ENCODE measurements around the gene NT5C.
"Not testable (repeated sequence)": the region's sequence is repeated elsewhere in the genome, so short reads cannot be mapped to it uniquely, and the experiment has no call there.

NT5C gene

DNA sequence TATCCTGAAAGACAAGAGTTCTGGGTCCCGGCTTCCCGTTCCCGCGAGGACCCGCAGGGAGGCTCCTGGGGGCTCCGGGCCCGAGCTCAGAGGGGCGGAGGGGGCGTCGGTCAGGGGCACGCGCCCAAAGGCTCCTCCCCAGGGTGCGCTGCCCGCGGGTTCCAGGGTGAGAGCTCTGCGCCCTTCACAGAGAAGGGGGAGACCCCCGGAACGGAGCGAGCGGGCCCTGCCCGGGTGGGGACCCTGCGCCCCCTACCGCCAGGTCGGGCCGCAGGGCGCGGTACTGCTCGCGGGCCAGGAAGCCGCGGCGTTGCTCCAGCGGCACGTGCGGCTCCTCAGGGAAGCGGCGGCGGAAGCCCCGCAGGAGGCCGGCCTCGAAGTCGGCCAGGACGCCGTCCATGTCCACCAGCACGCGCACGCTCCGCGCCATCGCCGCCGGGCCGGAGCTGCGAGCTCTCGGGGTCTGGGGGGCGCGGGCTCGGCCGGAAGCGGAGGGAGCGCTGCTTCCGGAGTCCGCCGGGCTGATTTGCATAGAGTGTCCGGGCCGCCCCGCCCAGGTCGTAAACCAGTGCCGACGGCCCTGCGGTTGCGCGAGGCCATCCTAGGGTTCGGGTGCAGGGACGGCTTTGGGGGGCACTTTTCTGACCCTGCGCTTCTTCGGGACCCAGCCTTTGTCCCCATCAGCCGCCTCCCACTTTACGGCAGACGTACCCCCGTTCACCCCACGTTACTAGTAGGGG lies at the start of gene NT5C:
NT5C (minus strand) TSS at position 465 of the 740 bp plus-strand sequence; CDS start at position 430, 35 bp downstream.
- peak; percentile 55 to 62 for DNase-seq

DNA sequence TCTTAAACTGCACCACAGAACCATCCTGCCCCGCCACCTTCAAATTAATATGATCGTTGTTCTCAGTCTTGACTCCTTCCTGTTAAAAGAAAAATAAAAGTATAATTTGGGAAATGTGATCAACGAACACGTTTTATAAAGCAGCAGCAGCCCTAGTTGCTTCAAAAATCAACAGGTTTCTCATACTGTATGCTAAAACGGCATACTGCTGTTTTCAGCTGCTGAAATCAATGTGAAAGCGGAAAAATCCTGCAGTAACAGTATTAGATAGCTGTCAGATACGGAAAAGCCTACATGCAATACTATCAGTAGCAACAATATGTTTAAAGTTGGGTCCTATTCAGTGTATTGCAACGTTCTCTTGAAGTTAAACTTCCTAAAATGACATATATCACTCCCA lies 49.6 kb upstream of the NT5C start:
- DNase-seq = no peak

DNA sequence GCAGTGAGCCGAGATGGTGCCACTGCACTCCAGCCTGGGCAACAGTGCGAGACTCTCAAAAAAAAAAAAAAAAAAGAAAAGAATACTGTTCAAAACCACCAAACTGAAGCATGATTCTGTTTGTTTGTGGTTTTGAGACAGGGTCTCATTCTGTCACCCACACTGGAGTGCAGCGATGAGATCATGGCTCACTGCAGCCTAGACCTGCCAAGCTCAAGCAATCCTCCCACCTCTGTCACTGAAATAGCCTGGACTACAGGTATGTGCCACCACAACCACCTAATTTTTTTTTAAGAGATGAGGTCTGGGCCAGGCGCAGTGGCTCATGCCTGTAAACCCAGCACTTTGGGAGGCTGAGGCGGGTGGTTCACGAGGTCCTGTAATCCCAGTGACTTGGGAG lies 46.9 kb upstream of the NT5C start:
- DNase-seq = no peak

DNA sequence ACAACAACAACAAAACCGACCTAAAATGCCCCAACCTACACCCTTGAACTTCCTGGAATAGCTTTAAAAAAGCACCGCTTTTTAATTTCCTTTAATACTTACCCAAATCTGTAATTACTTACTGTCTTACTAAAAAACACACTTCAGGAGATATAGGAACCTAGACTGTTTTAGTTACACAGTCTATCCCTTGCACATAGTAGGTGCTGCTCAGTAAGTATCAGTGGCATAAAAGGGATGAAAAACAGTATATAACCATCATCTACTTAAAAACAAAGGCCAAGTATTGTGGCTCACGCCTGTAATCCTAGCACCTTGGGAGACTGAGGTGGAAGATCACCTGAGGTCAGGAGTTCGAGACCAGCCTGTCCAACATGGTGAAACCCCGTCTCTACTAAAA lies 45.1 kb upstream of the NT5C start:
- no peak for DNase-seq

DNA sequence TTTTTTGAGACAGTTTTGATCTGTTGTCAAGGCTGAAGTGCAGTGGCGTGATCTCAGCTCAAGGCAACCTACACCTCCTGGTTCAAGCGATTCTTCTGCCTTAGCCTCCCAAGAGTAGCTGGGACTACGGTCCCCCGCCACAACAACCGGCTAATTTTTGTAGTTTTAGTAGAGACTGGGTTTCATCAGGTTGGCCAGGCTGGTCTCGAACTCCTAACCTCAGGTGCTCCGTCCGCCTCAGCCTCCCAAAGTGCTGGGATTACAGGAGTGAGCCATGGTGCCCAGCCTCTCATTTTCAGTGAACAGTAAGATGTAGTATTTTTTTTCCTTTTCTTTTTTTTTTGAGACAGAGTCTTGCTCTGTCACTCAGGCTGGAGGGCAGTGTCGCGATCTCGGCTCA lies 43.5 kb upstream of the NT5C start:
- DNase-seq = no peak

DNA sequence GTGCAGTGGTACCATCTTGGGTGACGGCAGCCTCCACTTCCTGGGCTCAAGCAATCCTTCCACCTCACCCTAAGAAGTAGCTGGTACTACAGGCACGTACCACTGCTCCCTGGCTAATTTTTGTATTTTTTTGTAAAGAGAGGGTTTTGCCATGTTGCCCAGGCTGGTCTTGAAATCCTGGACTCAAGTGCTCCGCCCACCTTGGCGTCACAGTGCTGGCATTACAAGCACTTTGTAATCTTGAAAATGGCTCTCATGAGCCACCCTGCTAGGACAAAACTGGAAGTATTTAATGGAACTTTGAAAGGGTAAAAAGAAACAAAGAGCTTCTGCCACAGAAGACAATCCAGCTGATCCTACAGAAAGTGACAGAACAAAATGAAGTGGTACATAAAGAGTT lies 42.0 kb upstream of the NT5C start:
- DNase-seq = no peak

DNA sequence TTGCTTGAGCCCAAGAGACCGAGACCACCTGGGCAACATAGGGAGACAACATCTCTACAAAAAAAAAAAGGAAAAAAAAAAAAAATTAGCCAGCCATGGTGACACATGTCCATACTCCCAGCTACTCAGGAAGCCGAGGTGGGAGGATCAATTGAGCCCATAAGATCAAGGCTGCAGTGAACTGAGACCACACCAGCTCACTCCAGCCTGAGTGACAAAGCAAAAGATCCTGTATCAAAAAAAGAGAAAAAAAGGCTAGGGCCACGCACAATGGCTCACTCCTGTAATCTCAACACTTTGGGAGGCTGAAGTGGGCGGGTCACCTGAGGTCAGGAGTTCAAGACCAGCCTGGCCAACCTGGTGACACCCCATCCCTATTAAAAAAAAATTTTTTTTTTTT lies 37.5 kb upstream of the NT5C start:
- DNase-seq = no peak

DNA sequence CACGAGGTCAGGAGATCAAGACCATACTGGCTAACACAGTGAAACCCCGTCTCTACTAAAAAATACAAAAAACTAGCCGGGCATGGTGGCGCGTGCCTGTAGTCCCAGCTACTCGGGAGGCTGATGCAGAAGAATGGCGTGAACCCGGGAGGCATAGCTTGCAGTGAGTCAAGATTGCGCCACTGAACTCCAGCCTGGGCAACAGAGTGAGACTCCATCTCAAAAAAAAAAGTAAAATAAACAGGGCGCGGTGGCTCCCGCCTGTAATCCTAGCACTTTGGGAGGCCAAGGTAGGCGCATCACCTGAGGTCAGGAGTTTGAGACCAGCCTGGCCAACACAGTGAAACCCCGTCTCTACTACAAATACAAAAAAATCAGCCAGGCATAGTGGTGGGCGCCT lies 33.1 kb upstream of the NT5C start:
- not testable (repeated sequence) for DNase-seq

DNA sequence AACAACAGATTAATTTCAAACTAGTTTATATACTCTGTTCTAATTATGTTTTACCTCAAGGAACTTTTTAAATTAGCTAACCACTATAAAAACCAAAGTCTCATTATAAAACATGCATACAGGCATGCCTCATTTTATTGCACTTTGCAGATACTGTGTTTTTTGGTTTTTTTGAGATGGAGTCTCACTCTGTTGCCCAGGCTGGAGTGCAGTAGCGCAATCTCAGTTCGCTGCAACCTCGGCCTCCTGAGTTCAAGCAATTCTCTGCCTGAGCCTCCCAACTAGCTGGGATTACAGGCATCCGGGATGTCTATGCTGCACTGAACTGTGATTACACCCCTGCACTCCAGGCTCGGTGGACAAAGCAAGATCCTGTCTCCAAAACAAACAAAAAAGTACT lies 31.5 kb upstream of the NT5C start:
- DNase-seq = no peak

DNA sequence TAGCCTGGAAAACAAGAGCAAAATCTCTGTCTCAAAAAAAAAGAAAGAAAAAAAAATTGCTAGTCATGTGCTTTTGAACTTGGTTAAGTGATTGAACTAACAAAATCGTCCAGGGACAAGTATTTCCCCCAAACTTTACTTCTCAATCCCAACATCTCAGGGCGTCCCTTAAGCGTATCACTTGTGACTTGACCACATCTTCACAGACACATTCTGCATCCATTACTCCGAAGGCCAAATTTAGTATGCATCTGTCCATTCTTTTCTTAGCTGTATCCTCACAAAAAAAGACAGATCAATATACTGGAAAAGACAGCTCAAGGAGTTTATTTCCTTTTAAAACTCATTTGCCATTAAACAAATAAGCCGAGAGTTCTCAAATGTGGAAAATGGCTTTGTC lies 28.7 kb upstream of the NT5C start:
- no peak for DNase-seq

DNA sequence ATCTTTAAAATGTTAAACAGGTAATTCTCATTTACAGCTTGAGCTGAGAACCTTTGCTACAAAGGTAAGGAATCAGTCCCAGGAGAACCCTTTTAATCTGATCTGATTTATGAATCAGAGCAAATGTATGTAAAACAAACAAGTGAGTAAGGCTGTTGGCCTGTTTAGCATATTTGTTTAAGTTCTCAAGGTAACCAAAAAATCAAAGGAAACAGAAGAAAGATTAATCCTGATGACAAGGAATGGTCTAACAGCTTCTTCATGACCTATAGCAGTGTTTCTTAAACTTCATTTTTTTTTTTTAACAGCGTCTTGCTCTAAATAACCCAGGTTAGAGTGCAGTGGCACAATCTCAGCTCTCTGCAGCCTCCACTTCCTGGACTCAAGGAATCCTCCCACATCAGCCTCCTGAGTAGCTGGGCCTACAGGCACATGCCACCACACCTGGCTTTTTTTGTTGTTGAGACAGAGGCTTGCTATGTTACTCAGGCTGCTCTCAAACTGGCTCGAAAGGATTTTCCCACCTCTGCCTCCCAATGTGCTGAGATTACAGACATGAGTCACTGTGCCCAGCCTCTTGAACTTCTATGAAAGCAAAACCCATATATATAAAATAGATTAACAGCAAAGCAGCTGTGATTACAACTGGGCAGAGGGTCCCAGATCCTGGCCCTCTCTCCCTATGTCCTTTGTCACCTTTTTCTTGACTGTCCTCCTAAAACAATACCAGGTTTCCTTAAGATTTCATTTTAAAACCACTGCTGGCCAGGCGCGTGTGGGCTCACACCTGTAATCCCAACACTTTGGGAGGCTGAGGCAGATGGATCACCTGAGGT lies 27.9 kb upstream of the NT5C start:
- no peak for DNase-seq

DNA sequence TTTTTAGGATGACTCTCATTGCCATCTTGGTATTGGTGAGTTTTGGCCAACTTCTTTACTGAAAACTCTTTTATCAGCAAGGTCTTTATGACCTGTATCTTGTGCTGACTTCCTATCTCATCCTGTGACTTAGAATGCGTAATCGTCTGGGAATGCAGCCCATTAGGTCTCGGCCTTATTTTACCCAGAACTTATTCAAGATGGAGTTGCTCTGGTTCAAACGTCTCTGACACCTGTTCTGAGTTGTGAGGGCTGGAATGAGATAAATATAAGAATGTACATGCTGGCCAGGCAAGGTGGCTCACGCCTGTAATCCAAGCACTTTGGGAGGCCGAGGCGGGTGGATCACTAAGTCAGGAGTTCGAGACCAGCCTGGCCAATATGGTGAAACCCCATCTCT lies 26.9 kb upstream of the NT5C start:
- DNase-seq = not testable (repeated sequence)

DNA sequence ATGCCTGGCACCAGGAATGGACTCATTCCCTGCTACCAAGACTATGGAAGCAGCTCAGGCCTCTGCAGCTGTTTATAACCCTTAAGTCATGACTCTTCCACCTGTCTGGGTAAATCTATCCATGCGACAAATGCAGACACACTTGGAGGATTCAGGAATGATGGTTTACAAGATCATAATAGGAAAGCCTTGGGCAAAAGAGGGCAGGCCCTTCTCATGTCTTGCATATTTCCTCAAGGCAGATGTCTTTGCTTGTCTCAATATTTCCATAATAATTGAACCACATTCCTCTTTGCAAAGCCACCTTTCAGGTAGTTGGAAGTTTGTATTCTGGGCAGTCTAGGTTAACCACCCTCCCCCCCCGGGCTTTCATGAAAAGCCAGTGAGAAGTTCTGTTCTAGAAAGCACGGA lies 23.7 kb upstream of the NT5C start:
- DNase-seq = no peak

DNA sequence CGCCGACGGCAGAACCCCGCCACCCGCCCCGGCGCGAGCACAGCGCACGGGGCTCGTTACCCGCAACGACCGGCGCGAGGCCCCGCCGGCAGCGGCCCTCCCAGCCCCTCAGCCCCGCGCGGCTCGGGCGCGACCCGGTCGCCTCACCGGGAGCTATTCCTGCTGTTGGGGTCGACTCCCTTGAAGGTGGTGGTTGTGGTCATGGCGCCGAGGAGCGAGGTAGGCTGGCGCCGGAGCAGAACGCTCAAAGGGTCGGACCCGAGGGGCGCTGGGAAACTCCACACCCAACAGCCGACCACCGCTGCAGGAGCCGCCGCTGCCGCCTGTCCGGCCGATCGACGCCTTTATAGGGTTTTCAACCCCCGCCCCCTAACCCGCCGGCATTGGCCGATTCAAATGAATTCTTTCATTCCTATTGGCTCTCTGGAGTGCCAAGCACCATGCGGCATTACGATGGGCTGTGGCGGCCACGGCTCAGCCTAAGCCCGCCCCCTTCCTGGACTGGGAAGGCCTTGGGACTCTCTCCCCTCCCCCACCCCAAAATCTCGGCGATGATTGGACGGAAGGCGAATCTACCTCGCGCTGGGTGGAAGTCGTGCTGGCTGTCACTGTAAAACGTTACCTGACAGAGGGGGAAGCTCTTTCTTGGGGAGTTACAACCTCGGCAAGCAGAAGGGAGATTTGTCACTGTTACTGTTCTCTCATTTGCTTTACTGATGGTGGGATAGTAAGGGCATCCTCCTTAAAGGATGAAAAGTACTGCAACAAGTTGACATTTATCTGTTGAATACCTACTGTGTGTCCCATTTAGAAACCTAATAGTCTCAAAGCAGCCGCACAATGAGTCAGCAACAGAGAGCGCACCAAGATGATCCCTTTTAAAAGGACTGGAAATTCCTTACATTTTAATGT lies 22.9 kb upstream of the NT5C start, which contains the start of gene JPT1:
JPT1 (minus strand) TSS at position 318 of the 912 bp plus-strand sequence; CDS start at position 203, 115 bp downstream.
- DNase-seq = peak; percentile 99

DNA sequence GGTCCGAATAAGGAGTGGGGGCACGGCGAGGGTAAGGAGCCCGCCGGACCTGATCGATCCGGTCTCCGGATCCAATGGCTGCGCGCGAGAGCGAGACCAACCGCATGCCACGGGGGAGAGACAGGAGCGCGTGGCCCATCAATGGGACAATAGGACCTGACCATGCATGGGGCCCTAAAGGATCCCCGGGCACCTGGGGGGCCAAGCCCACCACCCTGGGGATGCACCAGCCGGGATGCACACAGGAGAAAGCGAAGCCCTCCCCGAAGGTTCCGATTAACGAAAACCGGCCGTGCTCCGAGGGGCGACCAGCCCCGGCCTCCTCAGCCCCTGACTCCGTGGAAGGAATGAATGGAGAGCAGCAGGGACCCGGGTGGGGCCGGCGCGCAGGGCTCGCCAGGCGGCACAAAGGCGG lies 22.2 kb upstream of the NT5C start:
- DNase-seq = no peak

DNA sequence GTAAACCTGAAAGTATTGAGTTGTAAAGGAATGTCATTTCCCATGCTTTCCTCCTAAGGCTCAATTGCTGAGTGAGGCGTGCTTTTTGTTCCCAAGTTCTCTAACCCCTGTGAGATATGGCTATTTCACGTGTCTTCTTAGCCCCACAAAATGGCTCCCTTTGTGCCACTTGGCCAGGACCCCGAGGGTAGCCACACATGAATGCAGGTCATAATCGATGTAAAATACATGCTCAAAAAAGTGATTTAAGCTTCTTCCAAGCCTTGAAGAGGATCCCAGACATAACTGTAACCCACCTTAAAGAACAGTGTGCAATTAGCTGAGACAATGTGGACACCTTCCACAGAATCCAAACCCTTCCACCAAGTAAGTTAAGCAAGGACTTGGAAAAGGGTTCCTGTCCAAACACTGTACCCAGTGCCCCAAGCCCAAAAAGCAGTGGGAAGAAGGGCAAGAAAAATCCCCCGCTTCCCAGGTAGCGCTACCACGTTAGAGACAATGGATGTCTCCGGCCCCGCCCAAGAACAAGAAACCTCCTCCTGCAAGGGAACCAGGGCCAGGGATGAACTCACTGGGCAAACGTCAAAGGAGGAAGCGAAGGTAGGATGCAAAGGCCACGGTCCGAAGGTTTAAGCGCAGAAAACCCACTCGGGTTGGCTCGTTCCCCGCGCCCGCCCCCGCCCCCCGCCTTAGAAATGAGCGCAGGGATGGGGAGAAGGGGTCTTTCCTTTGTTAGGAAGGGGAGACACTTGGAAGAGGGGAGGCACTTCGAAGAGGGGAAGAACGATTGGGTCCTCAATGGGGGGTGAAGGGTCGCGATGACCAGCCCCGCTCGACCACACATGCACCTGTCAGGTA lies 21.6 kb upstream of the NT5C start:
- DNase-seq = peak in 1 of 2 donors; percentile 7

DNA sequence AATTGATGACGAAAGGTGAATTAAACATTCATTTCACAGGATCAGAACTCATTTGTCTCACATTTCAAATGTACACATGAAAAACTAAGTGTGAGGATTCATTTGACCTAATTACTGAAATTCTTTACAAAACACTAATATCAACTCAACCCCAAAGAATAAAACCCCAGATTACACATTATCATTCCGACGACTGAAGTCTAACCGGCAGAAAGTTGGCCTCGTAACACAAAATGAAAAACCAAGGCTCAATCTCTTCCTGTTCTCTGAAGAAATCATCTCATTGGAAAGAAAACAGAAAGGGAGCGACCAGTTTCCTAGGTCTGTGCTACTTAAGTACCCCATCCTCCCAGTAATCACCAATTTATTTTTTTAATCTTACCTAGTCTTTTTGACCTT lies 21.0 kb upstream of the NT5C start:
- no peak for DNase-seq

DNA sequence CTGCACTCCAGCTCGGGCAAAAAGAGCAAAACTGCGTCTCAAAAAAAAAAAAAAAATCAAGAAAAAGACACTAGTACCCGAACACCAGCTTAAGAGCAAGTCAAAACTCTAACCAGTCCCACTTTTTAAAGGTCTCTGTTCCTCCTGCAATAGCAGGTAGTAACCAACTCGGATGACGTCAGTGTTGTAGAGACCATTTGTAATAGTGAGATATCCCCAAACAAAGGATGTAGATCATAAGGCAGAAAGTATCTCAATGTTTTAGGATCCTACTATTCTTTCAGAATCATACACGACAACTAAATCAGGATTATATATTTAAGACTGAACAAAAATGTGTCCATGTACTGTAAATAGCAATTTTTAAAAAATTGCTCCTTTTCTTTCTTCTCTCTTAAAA lies 20.4 kb upstream of the NT5C start:
- peak in 1 of 2 donors; percentile 28 for DNase-seq

DNA sequence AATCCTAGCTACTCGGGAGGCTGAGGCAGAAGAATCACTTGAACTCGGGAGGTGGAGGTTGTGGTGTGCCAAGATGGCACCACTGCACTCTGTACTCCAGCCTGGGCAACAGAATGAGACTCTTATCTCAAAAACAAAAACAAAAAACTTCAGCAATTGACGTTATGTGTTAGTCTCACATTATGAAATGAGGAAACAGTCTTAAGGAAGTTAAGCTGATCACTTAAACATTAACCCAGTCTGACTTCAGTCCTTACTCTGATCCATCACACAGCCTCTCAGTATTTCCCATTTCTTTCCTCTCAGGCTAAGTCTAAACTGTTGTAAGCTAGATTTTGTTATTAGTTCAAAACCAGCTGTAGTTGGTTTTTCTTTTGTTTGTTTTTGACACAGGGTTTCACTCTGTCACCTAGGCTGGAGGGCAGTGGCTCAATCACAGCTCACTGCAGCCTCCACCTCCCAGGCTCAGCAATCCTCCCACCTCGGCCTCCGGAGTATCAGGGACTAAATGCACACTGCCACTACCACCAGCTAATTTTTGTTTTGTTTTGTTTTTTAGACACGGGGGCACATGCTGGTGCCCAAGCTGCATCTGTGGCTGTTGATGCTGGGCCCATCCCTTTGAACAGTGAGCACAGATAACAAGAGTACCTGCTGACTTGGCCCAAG lies 16.5 kb upstream of the NT5C start:
- DNase-seq = no peak

DNA sequence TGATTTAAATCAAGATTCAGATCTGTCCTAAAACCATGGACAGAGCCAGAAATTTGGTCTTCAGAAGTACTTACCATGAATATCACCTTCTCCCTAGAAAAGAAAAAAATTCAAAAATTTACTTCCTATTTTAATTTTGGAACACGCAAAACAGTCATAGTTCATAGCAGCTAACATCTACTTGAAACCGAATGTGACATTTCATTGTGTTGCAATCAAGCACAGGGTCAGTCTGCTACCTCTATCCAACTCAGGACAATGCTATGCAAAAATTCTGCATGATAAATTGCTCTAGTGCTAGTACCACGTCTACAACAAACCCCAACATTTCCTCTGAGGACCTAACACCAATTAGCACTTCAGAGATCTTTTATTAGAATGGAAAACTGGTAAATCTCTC lies 15.1 kb upstream of the NT5C start:
- no peak for DNase-seq

DNA sequence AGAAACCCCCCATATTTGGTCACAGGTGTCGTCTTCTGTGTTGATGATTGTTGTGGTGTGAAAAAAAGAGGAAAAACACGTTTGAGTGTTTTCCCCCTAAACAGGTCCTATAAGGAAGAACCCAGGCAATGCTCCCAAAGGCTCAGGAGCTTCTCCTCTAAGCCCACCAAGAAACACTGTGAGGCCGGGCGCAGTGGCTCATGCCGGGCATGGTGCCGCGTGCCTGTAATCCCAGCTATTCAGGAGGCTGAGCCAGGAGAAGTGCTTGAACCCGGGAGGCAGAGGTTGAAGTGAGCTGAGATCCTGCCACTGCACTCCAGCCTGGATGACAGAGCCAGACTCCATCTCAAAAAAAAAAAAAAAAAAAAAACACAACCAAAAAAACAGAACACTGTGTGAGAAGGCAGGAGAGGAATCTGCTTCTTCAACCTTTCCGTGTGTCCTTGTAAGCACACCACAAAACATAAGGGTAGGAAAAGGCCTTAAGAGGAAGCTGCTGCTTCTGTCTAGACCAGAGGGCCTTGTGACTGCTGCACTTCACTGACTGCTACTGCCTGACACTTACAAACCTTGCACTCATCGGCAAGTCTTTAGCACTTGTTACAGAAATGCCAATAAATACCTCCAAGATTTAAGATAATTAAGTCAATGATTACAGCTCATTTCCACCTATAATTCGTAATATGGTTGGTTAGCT lies 13.4 kb upstream of the NT5C start:
- DNase-seq = no peak

Data from CD4-positive, alpha-beta T cell treated with Interleukin-1 beta for 1 hour (primary cell).